Measurements from ENCODE around the gene TMEM52. TPM values are rescaled to one million over a fixed set of nuclear protein-coding genes. Genes with fewer than 3 reads are reported as not detected.

TMEM52 gene
- total and polyA plus RNA-seq, 2 of the 8 experiments (the other 6 are each of a cell fraction or from before 2014, with no cell fraction given) = 14.6 to 30.2 TPM

GRCh38 chr1:1919304-1920056 is 401 bp upstream of the TMEM52 start (continued):
- TF ChIP-seq TBP (IDR thresholded peaks at IDR 0.05; ENCODE audit: low read depth, low read length) = peak; percentile 44; the same call in 1 of the 2 replicates
- TF ChIP-seq ZNF274 (IDR thresholded peaks at IDR 0.05; ENCODE audit: borderline replicate concordance, extremely low read depth, low read length) = no peak
- TF ChIP-seq RNF2 (IDR thresholded peaks at IDR 0.05; ENCODE audit: borderline replicate concordance, low read depth, low read length, missing control alignments, poor library complexity, severe bottlenecking) = no peak
- no peak; the same call in 1 of the 2 replicates for TF ChIP-seq BACH1 (IDR thresholded peaks at IDR 0.05; ENCODE audit: low read length)
- peak; percentile 44 for TF ChIP-seq NRF1 (IDR thresholded peaks at IDR 0.05; ENCODE audit: low read depth, low read length)
- TF ChIP-seq YY1 (IDR thresholded peaks at IDR 0.05; ENCODE audit: low read depth, low read length) = no peak
- no peak for TF ChIP-seq CHD2 (IDR thresholded peaks at IDR 0.05; ENCODE audit: low read length)
- peak; percentile 69 for TF ChIP-seq CREB1 (IDR thresholded peaks at IDR 0.05)
- no peak for TF ChIP-seq HDAC2 (IDR thresholded peaks at IDR 0.05; ENCODE audit: borderline replicate concordance in 1 of 2, low read depth in 2 of 2, low read length in 2 of 2)
- TF ChIP-seq POLR2A (IDR thresholded peaks at IDR 0.05; ENCODE audit: control extremely low read depth in 1 of 2, low read depth in 2 of 2, low read length in 2 of 2) = no peak; a peak in 1 of 3 replicates
- no peak for TF ChIP-seq JUN (IDR thresholded peaks at IDR 0.05; ENCODE audit: low read depth, low read length)

All from H1 (cell line).